ENCODE data around the gene IFT172.

IFT172 gene

GRCh38 chr2:27461118-27461517, 28.4 kb downstream of the IFT172 start:
- no peak overlapping the region for H3K4me3 ChIP-seq (replicated peaks; ENCODE audit: low read depth, low read length)
- no peak for TF ChIP-seq CTCF (IDR thresholded peaks at IDR 0.05; ENCODE audit: low read depth, low read length, missing control alignments)
- no peak for DNase-seq (ENCODE audit: extremely low read depth, low read depth)

- no peak overlapping the region for H3K4me3 ChIP-seq (replicated peaks; ENCODE audit: low read depth, low read length)
- DNase-seq (ENCODE audit: extremely low read depth, low read depth), result no peak
- TF ChIP-seq CTCF (IDR thresholded peaks at IDR 0.05; ENCODE audit: low read depth, low read length, missing control alignments), result no peak
Measured at GRCh38 chr2:27453968-27454367, 35.6 kb downstream of the IFT172 start.

GRCh38 chr2:27451095-27451494, 38.4 kb downstream of the IFT172 start:
- H3K4me3 ChIP-seq (replicated peaks; ENCODE audit: low read depth, low read length), result no peak overlapping the region
- DNase-seq (ENCODE audit: extremely low read depth, low read depth), result no peak
- TF ChIP-seq CTCF (IDR thresholded peaks at IDR 0.05; ENCODE audit: low read depth, low read length, missing control alignments), result no peak

- H3K4me3 ChIP-seq (replicated peaks; ENCODE audit: low read depth, low read length), result no peak overlapping the region
- TF ChIP-seq CTCF (IDR thresholded peaks at IDR 0.05; ENCODE audit: low read depth, low read length, missing control alignments), result no peak
- no peak for DNase-seq (ENCODE audit: extremely low read depth, low read depth)
Measured at GRCh38 chr2:27448381-27448780, 41.2 kb downstream of the IFT172 start.

- no peak for TF ChIP-seq CTCF (IDR thresholded peaks at IDR 0.05; ENCODE audit: low read depth, low read length, missing control alignments)
- DNase-seq (ENCODE audit: extremely low read depth, low read depth), result no peak
- H3K4me3 ChIP-seq (replicated peaks; ENCODE audit: low read depth, low read length), result no peak overlapping the region
Measured at GRCh38 chr2:27446057-27446456, 43.5 kb downstream of the IFT172 start.

- DNase-seq (ENCODE audit: extremely low read depth, low read depth), result no peak
- no peak for TF ChIP-seq CTCF (IDR thresholded peaks at IDR 0.05; ENCODE audit: low read depth, low read length, missing control alignments)
- H3K4me3 ChIP-seq (replicated peaks; ENCODE audit: low read depth, low read length), result no peak overlapping the region
Measured at GRCh38 chr2:27445615-27446014, 43.9 kb downstream of the IFT172 start.

- no peak for DNase-seq (ENCODE audit: extremely low read depth, low read depth)
- no peak overlapping the region for H3K4me3 ChIP-seq (replicated peaks; ENCODE audit: low read depth, low read length)
- TF ChIP-seq CTCF (IDR thresholded peaks at IDR 0.05; ENCODE audit: low read depth, low read length, missing control alignments), result no peak
Measured at GRCh38 chr2:27445155-27445554, 44.4 kb downstream of the IFT172 start.

Data from HFF-Myc (cell line).